Activated CD4-positive, CD25-positive, alpha-beta regulatory T cell treated with anti-CD3 and anti-CD28 coated beads, Interleukin-2, amount 50 U/mL, for 24 hours (primary cell): ENCODE data around the gene MROH7.

Source experiments
- ATAC-seq, 2 donors: fragments of 150-1000 bp; cut with Tn5 transposase; one replicate each; pipeline ENCODE4 v1.10.0; 2021; ENCODE audit warnings: mild to moderate bottlenecking in 1 of 2, moderate library complexity in 1 of 2

Gene MROH7

GRCh38 chr1:54744696-54745095, 103.1 kb downstream of the MROH7 start:
- no peak for ATAC-seq

- ATAC-seq: no peak
These were observed 103.7 kb downstream of the MROH7 start for GRCh38 chr1:54745274-54745673.

GRCh38 chr1:54745864-54746263, 104.3 kb downstream of the MROH7 start:
- ATAC-seq: no peak

GRCh38 chr1:54748094-54748835, 106.7 kb downstream of the MROH7 start:
- no peak for ATAC-seq

GRCh38 chr1:54750596-54750995, 109.0 kb downstream of the MROH7 start:
- no peak for ATAC-seq

GRCh38 chr1:54751426-54751825, 109.8 kb downstream of the MROH7 start:
- no peak for ATAC-seq

GRCh38 chr1:54754045-54754444, 112.5 kb downstream of the MROH7 start:
- no peak for ATAC-seq

- no peak for ATAC-seq
These were observed 113.1 kb downstream of the MROH7 start for GRCh38 chr1:54754486-54755285.

GRCh38 chr1:54757833-54758232, 116.2 kb downstream of the MROH7 start:
- no peak for ATAC-seq

GRCh38 chr1:54758678-54759348, 117.2 kb downstream of the MROH7 start:
- ATAC-seq: no peak
